ENCODE measurements around the gene MARCHF4. TPM values are rescaled to one million over a fixed set of nuclear protein-coding genes. Genes with fewer than 3 reads are reported as not detected.

Gene MARCHF4
- total and polyA plus RNA-seq, 2 of the 8 experiments (the other 6 are each of a cell fraction or from before 2014, with no cell fraction given): 1.9 to 2.9 TPM

- Histone ChIP-seq H3K56ac (replicated peaks; ENCODE audit: insufficient read length, low read depth, low read length) (no peak overlapping the region), H3K4me1 (replicated peaks in 1 of 4; ENCODE audit: control insufficient read depth in 3 of 4, insufficient read depth in 4 of 4, low read length in 3 of 4) (peaks cover 0 to 4% (median 1%) of the 10 kb centered on the region in 4 experiments; a peak in 2 of 7 replicates), H2BK12ac (ENCODE audit: low read depth, low read length) (no peak overlapping the region), H3K27ac (ENCODE audit: low read depth, low read length) (no peak overlapping the region), H2AK5ac (ENCODE audit: low read depth, low read length) (no peak overlapping the region), H3K14ac (ENCODE audit: insufficient read length) (no peak overlapping the region), H3K23me2 (ENCODE audit: low read depth, low read length) (no peaks in the 10 kb centered on the region), H3K79me1 (ENCODE audit: low read depth, low read length) (no peaks in the 10 kb centered on the region), H3K9me3 (ENCODE audit: insufficient read depth in 2 of 2, low read depth in 1 of 2, low read length in 1 of 2) (no peaks in the 10 kb centered on the region), H3K4me2 (ENCODE audit: insufficient read depth in 1 of 2, low read depth in 2 of 2, low read length in 2 of 2) (0 out of 4 replicates have a peak overlapping the region, but pooled peaks of 1 of the 2 experiments have one; percentile 32), H2BK5ac (ENCODE audit: low read depth, low read length) (no peak overlapping the region), H3K36me3 (ENCODE audit: control insufficient read depth in 2 of 4, insufficient read depth in 4 of 4, low read length in 3 of 4) (no peaks in the 10 kb centered on the region), H3K4ac (replicated peaks; ENCODE audit: insufficient read length, low read depth, low read length) (no peak overlapping the region), H4K5ac (ENCODE audit: insufficient read length, low read depth, low read length) (no peak overlapping the region), H3K27me3 (replicated peaks in 1 of 4; ENCODE audit: control insufficient read depth in 3 of 4, extremely low read depth in 1 of 4, insufficient read depth in 3 of 4, low read length in 3 of 4) (no peaks in the 10 kb centered on the region), H2BK15ac (ENCODE audit: low read length) (no peak overlapping the region), H4K8ac (ENCODE audit: extremely low read depth, insufficient read depth, low read length) (no peak overlapping the region), H2BK20ac (ENCODE audit: low read length) (no peak overlapping the region), H2AFZ (ENCODE audit: low read length) (no peak overlapping the region), H3K18ac (ENCODE audit: extremely low read depth, low read length) (no peak overlapping the region), H3K9ac (replicated peaks in 1 of 4; ENCODE audit: extremely low read depth in 1 of 4, low read depth in 3 of 4, low read length in 3 of 4) (no peak overlapping the region), H4K91ac (replicated peaks; ENCODE audit: insufficient read length, low read length) (no peak overlapping the region), H3K23ac (ENCODE audit: insufficient read length) (no peak overlapping the region), H3K4me3 (ENCODE audit: extremely low read depth in 1 of 4, insufficient read depth in 2 of 4, low read depth in 3 of 4, low read length in 4 of 4) (no peak overlapping the region), H2BK120ac (replicated peaks; ENCODE audit: low read depth, low read length) (no peak overlapping the region), H4K20me1 (replicated peaks in 1 of 2; ENCODE audit: control insufficient read depth in 1 of 2, insufficient read depth in 2 of 2, low read length in 2 of 2) (no peaks in the 10 kb centered on the region), H3K79me2 (ENCODE audit: control insufficient read depth in 1 of 2, insufficient read depth in 2 of 2, low read length in 2 of 2) (no peaks in the 10 kb centered on the region)
- ChIA-PET CTCF (ENCODE audit: partially characterized antibody) (interaction anchor here (0.6 to 4.4 kb wide), 26 partner anchors 10 to 165 kb away, joined by 3 to 45 read pairs (median 4); partner anchors contain the start of gene MARCHF4), POLR2A (ENCODE audit: partially characterized antibody) (interaction anchor here (0.8 to 1.8 kb wide), 4 partner anchors 11 to 45 kb away, joined by 3 to 6 read pairs (median 3); partner anchors contain the start of gene MARCHF4)
- WGBS, 2 experiments (ENCODE audit: extremely low coverage in 1 of 2, insufficient coverage in 1 of 2, insufficient read length in 1 of 2, insufficient replicate concordance in 2 of 2, low coverage in 1 of 2, low lambda C conversion rate in 2 of 2, missing lambda C conversion rate in 1 of 2): 93% methylated on average over 1 of the region's 1 CpG; no CpG with 5 or more reads in 1 of the 2 experiments
- DNase-seq (ENCODE audit: low read depth in 1 of 2, low spot score in 2 of 2) (no peak), FAIRE-seq (no peak)
- no peak for TF ChIP-seq SUZ12 (IDR thresholded peaks at IDR 0.05; ENCODE audit: low read length)
- no peak for TF ChIP-seq PHF8 (conservative IDR thresholded peaks at IDR 0.05; ENCODE audit: low read depth, low read length)
- TF ChIP-seq POLR2A (IDR thresholded peaks at IDR 0.05; ENCODE audit: control extremely low read depth in 1 of 2, low read depth in 2 of 2, low read length in 2 of 2): no peak
- no peak for TF ChIP-seq EGR1 (IDR thresholded peaks at IDR 0.05; ENCODE audit: borderline replicate concordance, low read depth, low read length)
- no peak for TF ChIP-seq RFX5 (IDR thresholded peaks at IDR 0.05; ENCODE audit: borderline replicate concordance, low read depth, low read length)
- TF ChIP-seq FOSL1 (IDR thresholded peaks at IDR 0.05; ENCODE audit: insufficient read depth, low read depth, low read length): no peak
- TF ChIP-seq TEAD4 (IDR thresholded peaks at IDR 0.05; ENCODE audit: low read depth, low read length): no peak
- TF ChIP-seq GTF2F1 (IDR thresholded peaks at IDR 0.05; ENCODE audit: borderline replicate concordance, low read depth, low read length): no peak
- TF ChIP-seq KDM1A (IDR thresholded peaks at IDR 0.05; ENCODE audit: borderline replicate concordance, low read length): no peak
- no peak for TF ChIP-seq MAFK (IDR thresholded peaks at IDR 0.05; ENCODE audit: low read depth, low read length)
- TF ChIP-seq MAX (IDR thresholded peaks at IDR 0.05): no peak
- no peak for TF ChIP-seq YY1 (IDR thresholded peaks at IDR 0.05; ENCODE audit: low read depth, low read length)
- TF ChIP-seq CREB1 (IDR thresholded peaks at IDR 0.05): no peak
- TF ChIP-seq CEBPB (IDR thresholded peaks at IDR 0.05; ENCODE audit: low read depth, low read length): no peak
Observed at GRCh38 chr2:216327447-216327935, 44.8 kb downstream of the MARCHF4 start.

All from H1 (cell line).